ENCODE results near the gene RAB3D. TPM values are rescaled to one million over a fixed set of nuclear protein-coding genes. Genes with fewer than 3 reads are reported as not detected.

The RAB3D gene
- total RNA-seq, 2 donors from 2014 or later = 6.7 to 7.7 TPM

- ATAC-seq = peak; percentile 52
- Mint-ChIP-seq H3K4me3 (no peak overlapping the region), H3K36me3 (ENCODE audit: low read depth) (peaks cover 7% of the 10 kb centered on the region), H3K27ac (no peak overlapping the region), H3K4me1 (peaks cover 28% of the 10 kb centered on the region), H3K27me3 (no peaks in the 10 kb centered on the region)
- DNase-seq = peak; percentile 53 to 61 (median 61)
- no peaks in the 10 kb centered on the region for H3K9me3 ChIP-seq (ENCODE audit: control insufficient read depth, low read length, poor library complexity, severe bottlenecking)
Observed at GRCh38 chr19:11375143-11375948, 35.9 kb upstream of the RAB3D start.

- ATAC-seq = peak; percentile 91
- Mint-ChIP-seq H3K27ac (no peak within 1 kb of the TSS), H3K27me3 (no peaks in the 10 kb centered on the region), H3K4me1 (peaks cover 22% of the 10 kb centered on the region), H3K4me3 (no peak within 1 kb of the TSS), H3K36me3 (ENCODE audit: low read depth) (peaks cover 7% of the 10 kb centered on the region)
- DNase-seq = peak; percentile 90 to 95 (median 93)
- no peaks in the 10 kb centered on the region for H3K9me3 ChIP-seq (ENCODE audit: control insufficient read depth, low read length, poor library complexity, severe bottlenecking)
Observed at GRCh38 chr19:11374433-11375142, 35.1 kb upstream of the RAB3D start, which contains the start of gene SWSAP1. Gene SWSAP1, plus strand, starts transcription at chr19:11374666. Its CDS starts 15 bp downstream, at chr19:11374681.

- Mint-ChIP-seq H3K4me3 (no peak overlapping the region), H3K36me3 (ENCODE audit: low read depth) (peaks cover 7% of the 10 kb centered on the region), H3K4me1 (peaks cover 22% of the 10 kb centered on the region), H3K27ac (no peak overlapping the region), H3K27me3 (no peaks in the 10 kb centered on the region)
- DNase-seq = no peak
- H3K9me3 ChIP-seq (ENCODE audit: control insufficient read depth, low read length, poor library complexity, severe bottlenecking) = no peaks in the 10 kb centered on the region
- no peak for ATAC-seq
Observed at GRCh38 chr19:11373885-11374432, 34.5 kb upstream of the RAB3D start.

- Mint-ChIP-seq H3K27me3 (no peaks in the 10 kb centered on the region), H3K4me1 (peaks cover 22% of the 10 kb centered on the region), H3K27ac (no peak overlapping the region), H3K4me3 (peak overlapping the region; percentile 69), H3K36me3 (ENCODE audit: low read depth) (peaks cover 7% of the 10 kb centered on the region)
- no peaks in the 10 kb centered on the region for H3K9me3 ChIP-seq (ENCODE audit: control insufficient read depth, low read length, poor library complexity, severe bottlenecking)
- no peak for DNase-seq
- no peak for ATAC-seq
Observed at GRCh38 chr19:11373166-11373884, 33.9 kb upstream of the RAB3D start.

GRCh38 chr19:11370744-11371143 lies 31.3 kb upstream of the RAB3D start:
- DNase-seq (no peak), ATAC-seq (no peak)
- Mint-ChIP-seq H3K4me3 (no peak overlapping the region), H3K27ac (no peak overlapping the region), H3K36me3 (ENCODE audit: low read depth) (peaks cover 4% of the 10 kb centered on the region), H3K27me3 (no peaks in the 10 kb centered on the region), H3K4me1 (peaks cover 11% of the 10 kb centered on the region)
- no peaks in the 10 kb centered on the region for H3K9me3 ChIP-seq (ENCODE audit: control insufficient read depth, low read length, poor library complexity, severe bottlenecking)

DNA sequence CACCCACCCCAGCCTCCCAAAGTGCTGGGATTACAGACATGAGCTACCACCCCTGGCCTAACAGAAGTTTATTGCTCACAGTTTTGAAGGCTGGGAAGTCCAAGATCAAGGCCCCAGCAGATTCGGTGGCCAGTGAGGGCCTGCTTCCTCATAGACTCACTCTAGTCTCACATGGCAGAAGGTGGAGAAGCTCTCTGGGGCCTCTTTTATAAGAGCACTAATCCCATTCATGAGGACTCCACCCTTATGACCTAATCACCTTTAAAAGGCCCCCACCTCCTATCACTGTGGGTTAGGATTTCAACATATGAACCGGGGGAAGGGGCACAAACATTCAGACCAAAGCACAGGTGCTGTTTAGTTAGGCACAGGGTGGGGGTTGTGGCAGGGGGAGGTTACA lies 28.1 kb upstream of the RAB3D start:
- Mint-ChIP-seq H3K4me3 (no peak overlapping the region), H3K4me1 (peaks cover 5% of the 10 kb centered on the region), H3K36me3 (ENCODE audit: low read depth) (peaks cover 4% of the 10 kb centered on the region), H3K27me3 (no peaks in the 10 kb centered on the region), H3K27ac (no peak overlapping the region)
- no peak for ATAC-seq
- no peak for DNase-seq
- no peaks in the 10 kb centered on the region for H3K9me3 ChIP-seq (ENCODE audit: control insufficient read depth, low read length, poor library complexity, severe bottlenecking)

DNA sequence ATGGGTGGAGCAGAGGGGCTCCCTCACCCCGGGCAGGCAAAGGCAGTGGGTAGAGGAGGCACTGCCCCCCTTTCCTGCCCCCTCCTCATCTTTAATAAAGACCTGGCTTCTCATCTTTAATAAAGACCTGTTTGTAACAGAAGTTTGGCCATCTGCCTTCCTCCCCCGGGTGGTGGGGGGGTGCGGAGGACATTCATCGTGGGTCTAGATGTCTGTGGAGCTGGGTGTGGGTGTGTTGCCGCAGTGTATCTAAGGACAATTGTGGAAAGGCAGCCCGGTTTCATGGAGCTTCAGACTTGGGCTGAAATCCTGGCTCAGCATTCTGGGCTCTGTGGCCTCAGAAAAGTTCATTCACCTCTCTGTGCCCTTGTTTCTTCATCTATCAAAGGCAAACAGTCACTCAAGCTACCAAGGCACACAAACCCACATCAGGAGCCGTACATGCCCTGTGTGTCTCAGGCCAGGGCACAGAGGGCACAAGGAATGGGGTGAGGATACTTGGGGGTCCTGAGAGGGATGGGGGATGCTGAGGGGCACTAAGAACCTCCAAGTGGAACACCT lies 26.2 kb upstream of the RAB3D start:
- H3K27me3 Mint-ChIP-seq = no peaks in the 10 kb centered on the region
- H3K27ac Mint-ChIP-seq = no peak overlapping the region
- H3K36me3 Mint-ChIP-seq (ENCODE audit: low read depth) = peaks cover under 1% of the 10 kb centered on the region
- H3K4me1 Mint-ChIP-seq = peaks cover 2% of the 10 kb centered on the region
- no peak overlapping the region for H3K4me3 Mint-ChIP-seq
- DNase-seq (no peak), ATAC-seq (no peak)
- no peaks in the 10 kb centered on the region for H3K9me3 ChIP-seq (ENCODE audit: control insufficient read depth, low read length, poor library complexity, severe bottlenecking)

DNA sequence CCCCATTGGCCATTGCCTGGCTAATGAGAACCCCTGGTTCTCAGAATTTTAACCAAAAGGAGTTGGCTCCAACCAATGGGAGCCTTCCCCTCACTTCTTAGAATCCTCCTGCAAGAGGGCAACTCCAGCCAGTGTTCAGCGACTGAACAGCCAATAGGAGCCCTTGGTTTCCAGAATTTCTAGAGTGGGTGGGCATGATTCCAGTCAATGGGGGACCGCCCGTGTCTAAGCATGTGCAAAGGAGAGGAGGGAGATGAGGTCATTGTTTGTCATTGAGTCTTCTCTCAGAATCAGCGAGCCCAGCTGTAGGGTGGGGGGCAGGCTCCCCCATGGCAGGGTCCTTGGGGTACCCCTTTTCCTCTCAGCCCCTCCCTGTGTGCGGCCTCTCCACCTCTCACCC lies 25.5 kb upstream of the RAB3D start:
- H3K27me3 Mint-ChIP-seq = no peaks in the 10 kb centered on the region
- H3K36me3 Mint-ChIP-seq (ENCODE audit: low read depth) = no peaks in the 10 kb centered on the region
- no peak overlapping the region for H3K4me3 Mint-ChIP-seq
- ATAC-seq (no peak), DNase-seq (no peak)
- H3K27ac Mint-ChIP-seq = no peak overlapping the region
- H3K4me1 Mint-ChIP-seq = peaks cover 2% of the 10 kb centered on the region
- H3K9me3 ChIP-seq (ENCODE audit: control insufficient read depth, low read length, poor library complexity, severe bottlenecking) = no peaks in the 10 kb centered on the region

DNA sequence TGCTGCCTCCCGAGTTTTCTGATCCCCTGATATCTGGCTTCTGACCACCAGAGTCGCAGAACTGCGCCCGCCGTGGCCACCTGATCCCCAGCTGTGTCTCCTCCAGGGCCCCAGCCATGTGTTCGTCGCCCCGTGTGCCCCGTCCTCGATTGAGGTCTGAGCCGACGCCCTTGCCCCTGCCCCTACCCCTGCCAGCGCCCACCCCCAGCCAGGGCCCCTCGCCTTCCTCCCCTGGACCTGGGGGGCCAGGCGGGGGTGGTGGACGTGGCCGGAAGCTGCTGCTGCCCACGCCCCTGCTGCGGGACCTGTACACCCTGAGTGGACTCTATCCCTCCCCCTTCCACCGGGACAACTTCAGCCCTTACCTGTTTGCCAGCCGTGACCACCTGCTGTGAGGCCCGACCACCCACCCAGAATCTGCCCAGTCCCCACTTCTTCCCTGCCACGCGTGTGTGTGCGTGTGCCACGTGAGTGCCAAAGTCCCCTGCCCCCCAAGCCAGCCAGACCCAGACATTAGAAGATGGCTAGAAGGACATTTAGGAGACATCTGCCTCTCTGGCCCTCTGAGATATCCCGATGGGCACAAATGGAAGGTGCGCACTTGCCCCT lies 24.9 kb upstream of the RAB3D start:
- no peak for DNase-seq
- no peak for ATAC-seq
- H3K4me1 Mint-ChIP-seq = peaks cover 2% of the 10 kb centered on the region

DNA sequence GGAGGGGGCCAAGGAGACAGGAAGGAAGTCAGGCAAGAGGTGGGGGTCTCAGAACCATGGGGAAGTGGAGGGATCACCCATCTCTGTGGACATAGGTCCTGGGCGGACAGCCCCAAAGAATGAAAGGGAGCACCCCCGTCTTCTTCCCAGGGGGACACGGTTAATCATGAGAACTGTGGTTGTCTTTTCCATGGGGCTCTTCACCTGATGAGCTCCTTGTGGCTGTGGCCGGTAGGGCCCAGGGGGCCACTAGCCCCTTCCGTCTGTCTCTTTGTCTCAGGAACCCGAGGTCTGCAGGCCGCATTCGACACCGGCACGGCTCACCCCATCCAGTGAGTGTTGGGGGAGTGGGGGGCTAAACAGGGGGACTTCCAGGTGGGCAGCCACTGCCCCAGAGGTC lies 24.4 kb upstream of the RAB3D start:
- ATAC-seq (no peak), DNase-seq (no peak)
- no peaks in the 10 kb centered on the region for H3K27me3 Mint-ChIP-seq
- no peaks in the 10 kb centered on the region for H3K36me3 Mint-ChIP-seq (ENCODE audit: low read depth)
- H3K4me1 Mint-ChIP-seq = peaks cover 6% of the 10 kb centered on the region
- no peaks in the 10 kb centered on the region for H3K9me3 ChIP-seq (ENCODE audit: control insufficient read depth, low read length, poor library complexity, severe bottlenecking)
- H3K4me3 Mint-ChIP-seq = no peak overlapping the region
- H3K27ac Mint-ChIP-seq = no peak overlapping the region

More for the DNA sequence above, 24.9 kb upstream of the RAB3D start:
- Mint-ChIP-seq H3K27me3 (no peaks in the 10 kb centered on the region), H3K4me3 (no peak overlapping the region), H3K27ac (no peak overlapping the region), H3K36me3 (ENCODE audit: low read depth) (no peaks in the 10 kb centered on the region)
- H3K9me3 ChIP-seq (ENCODE audit: control insufficient read depth, low read length, poor library complexity, severe bottlenecking) = no peaks in the 10 kb centered on the region

DNA sequence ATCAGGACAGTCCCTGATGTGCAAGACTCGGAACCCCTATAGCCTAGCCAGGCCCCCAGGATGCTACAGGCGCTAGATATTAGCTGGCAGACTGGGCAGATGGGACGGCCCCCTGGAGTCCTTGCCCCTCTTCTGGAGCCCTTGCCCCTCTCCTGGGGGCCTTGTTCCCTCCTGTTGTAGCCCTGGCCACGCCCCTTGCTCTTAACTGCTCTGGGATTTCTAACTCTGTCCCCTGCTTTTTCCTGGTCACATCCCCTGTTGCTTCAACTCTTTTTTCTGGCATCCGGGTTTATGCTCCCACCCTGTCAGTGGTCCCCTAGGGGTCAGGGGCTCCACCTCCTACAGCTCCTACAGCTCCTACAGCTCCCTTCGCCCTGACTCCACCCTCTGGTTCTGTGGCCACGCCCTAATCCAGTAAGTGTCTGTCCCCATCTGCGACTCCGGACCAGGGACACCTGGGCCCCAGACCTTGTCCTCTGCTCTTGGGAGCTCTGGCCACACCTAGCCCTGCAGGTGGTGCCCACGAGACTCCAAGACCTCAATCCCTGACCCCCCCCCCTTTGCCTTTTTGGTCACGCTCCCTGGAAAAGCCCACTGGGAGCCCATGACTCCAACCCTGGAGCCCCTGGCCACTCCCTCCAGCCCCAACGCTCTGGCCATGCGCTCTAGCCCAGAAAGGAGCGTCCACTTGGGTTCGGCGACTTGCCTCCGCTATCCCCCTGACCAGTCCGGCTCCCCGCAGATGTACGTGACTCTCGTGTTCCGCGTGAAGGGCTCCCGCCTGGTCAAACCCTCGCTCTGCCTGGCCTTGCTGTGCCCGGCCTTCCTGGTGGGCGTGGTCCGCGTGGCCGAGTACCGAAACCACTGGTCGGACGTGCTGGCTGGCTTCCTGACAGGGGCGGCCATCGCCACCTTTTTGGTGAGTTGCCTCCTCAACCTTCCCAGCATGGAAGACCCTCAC lies 22.6 kb upstream of the RAB3D start:
- DNase-seq (no peak), ATAC-seq (no peak)
- Mint-ChIP-seq H3K4me3 (no peak overlapping the region), H3K27me3 (no peaks in the 10 kb centered on the region), H3K36me3 (ENCODE audit: low read depth) (no peaks in the 10 kb centered on the region), H3K4me1 (peaks cover 10% of the 10 kb centered on the region), H3K27ac (no peak overlapping the region)
- H3K9me3 ChIP-seq (ENCODE audit: control insufficient read depth, low read length, poor library complexity, severe bottlenecking) = no peaks in the 10 kb centered on the region
